ENCODE results near the gene PHF21B. TPM values are rescaled to one million over a fixed set of nuclear protein-coding genes. Genes with fewer than 3 reads are reported as not detected.

The PHF21B gene
- total RNA-seq, 4 donors from 2014 or later = under 0.01 to 11.9 (median 2.9) TPM

DNA sequence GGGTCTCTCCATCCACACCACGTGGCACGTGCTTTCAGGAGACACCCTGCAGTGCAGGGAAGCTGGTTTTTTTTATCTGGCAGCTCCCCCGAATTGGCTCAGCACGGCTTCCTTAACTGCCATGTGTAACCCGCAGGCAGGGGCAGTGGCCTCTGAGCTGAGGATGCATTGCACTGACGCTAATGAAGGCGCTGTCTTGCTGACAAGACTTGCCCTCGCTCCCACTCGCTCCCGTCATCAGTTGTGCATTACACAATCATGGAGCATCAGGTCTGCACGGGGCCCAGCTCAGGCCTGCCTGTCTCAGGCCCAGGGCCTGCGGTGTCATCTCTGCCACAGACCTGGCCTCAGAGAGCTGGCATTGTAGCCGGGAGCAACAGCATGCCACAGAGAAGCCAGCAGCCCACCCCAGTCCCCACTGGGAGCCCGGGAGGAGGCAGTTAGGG lies 161.5 kb downstream of the PHF21B start:
- no peak for TF ChIP-seq POLR2A (IDR thresholded peaks at IDR 0.05)
- TF ChIP-seq, protein P1, sequence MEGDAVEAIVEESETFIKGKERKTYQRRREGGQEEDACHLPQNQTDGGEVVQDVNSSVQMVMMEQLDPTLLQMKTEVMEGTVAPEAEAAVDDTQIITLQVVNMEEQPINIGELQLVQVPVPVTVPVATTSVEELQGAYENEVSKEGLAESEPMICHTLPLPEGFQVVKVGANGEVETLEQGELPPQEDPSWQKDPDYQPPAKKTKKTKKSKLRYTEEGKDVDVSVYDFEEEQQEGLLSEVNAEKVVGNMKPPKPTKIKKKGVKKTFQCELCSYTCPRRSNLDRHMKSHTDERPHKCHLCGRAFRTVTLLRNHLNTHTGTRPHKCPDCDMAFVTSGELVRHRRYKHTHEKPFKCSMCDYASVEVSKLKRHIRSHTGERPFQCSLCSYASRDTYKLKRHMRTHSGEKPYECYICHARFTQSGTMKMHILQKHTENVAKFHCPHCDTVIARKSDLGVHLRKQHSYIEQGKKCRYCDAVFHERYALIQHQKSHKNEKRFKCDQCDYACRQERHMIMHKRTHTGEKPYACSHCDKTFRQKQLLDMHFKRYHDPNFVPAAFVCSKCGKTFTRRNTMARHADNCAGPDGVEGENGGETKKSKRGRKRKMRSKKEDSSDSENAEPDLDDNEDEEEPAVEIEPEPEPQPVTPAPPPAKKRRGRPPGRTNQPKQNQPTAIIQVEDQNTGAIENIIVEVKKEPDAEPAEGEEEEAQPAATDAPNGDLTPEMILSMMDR (IDR thresholded peaks at IDR 0.05) = no peak
- Histone ChIP-seq H3K27ac (no peak overlapping the region), H3K4me3 (no peak overlapping the region), H3K4me1 (no peaks in the 10 kb centered on the region), H3K36me3 (no peaks in the 10 kb centered on the region), H3K9me3 (no peaks in the 10 kb centered on the region), H3K27me3 (no peaks in the 10 kb centered on the region)
- no peak for DNase-seq
- intact Hi-C loops (cut with DNase I; ENCODE audit: low total_unique reads) = no loop called here

DNA sequence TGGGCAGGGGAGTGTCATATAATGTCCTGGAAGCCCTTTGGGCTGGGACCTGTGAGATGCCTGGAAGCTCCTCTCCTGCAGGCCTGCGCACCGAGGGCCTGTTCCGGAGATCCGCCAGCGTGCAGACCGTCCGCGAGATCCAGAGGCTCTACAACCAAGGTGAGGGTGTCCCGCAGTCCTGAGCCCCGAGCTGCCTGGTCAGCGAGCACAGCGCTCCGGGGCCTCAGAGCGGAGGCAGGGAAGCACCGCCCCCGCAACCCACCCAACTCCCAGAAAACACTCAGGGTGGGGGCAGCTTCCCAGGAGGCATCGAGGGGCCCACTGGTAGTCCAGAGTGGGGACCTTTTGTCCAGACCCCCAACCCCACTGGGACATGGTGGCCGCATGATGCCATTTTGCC lies 161.9 kb downstream of the PHF21B start:
- DNase-seq = no peak

DNA sequence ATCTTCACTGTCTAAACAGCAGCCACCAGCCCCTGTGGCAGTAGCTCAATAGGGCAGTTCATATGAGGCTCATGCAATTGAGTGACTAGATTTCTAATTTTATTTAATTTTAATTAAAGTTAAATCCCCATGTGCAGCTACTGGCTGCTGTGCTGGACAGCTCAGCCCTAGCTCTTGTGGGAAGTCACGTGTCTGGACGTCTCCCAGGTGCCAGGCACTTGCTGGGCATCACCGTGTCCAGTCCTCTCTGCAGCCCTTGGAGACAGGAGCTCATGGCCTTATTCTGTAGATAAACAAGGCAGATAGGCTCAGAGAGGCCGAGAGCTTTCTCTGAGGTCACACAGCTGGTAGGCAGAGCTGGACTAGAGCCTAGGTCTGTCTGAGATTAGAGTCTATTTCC lies 162.4 kb downstream of the PHF21B start:
- DNase-seq = no peak
- no peak for TF ChIP-seq POLR2A (IDR thresholded peaks at IDR 0.05)
- TF ChIP-seq, protein P1 (IDR thresholded peaks at IDR 0.05) = no peak
- Histone ChIP-seq H3K9me3 (no peaks in the 10 kb centered on the region), H3K4me3 (no peak overlapping the region), H3K4me1 (no peaks in the 10 kb centered on the region), H3K27me3 (no peaks in the 10 kb centered on the region), H3K27ac (no peak overlapping the region), H3K36me3 (no peaks in the 10 kb centered on the region)
- intact Hi-C loops (cut with DNase I; ENCODE audit: low total_unique reads) = no loop called here

More for the DNA sequence above, 161.9 kb downstream of the PHF21B start:
- H3K36me3 ChIP-seq = no peaks in the 10 kb centered on the region
- intact Hi-C loops (cut with DNase I; ENCODE audit: low total_unique reads) = no loop called here
- no peak overlapping the region for H3K4me3 ChIP-seq
- no peaks in the 10 kb centered on the region for H3K27me3 ChIP-seq
- TF ChIP-seq POLR2A (IDR thresholded peaks at IDR 0.05) = no peak
- TF ChIP-seq, protein P1 (IDR thresholded peaks at IDR 0.05) = no peak
- no peaks in the 10 kb centered on the region for H3K9me3 ChIP-seq
- H3K4me1 ChIP-seq = no peaks in the 10 kb centered on the region
- no peak overlapping the region for H3K27ac ChIP-seq

DNA sequence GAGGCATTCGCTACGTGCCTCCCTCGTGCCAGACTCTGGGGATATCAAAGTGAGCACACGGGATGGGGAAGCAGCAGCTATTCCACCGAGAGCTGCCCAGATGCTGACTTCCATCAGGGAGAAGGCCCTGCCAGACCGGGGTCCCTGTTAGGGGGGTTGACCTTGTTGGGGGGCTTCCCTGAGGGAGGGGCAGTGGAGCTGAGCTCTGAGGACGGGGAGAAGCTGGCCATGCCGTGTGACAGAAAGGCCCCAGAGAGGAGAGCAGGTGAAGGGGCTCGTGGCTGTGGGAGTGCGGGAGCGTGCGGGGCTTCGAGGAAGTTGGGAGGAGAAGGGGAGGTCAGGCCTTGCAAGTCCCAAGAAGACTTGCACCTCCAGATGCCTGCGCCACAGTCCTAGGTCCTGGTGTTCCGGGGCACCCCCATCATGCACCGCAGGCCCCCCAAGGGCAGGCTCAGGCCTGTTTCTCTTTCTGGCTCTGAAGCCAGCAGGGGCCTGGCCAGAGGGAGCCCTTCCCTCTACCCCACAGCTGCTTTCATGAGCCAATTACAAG lies 163.0 kb downstream of the PHF21B start:
- no peaks in the 10 kb centered on the region for H3K36me3 ChIP-seq
- no peaks in the 10 kb centered on the region for H3K27me3 ChIP-seq
- TF ChIP-seq POLR2A (IDR thresholded peaks at IDR 0.05) = no peak
- TF ChIP-seq, protein P1 (IDR thresholded peaks at IDR 0.05) = no peak
- no peak overlapping the region for H3K4me3 ChIP-seq
- no peaks in the 10 kb centered on the region for H3K9me3 ChIP-seq
- H3K27ac ChIP-seq = no peak overlapping the region
- no peak for DNase-seq
- no peaks in the 10 kb centered on the region for H3K4me1 ChIP-seq
- intact Hi-C loops (cut with DNase I; ENCODE audit: low total_unique reads) = no loop called here

DNA sequence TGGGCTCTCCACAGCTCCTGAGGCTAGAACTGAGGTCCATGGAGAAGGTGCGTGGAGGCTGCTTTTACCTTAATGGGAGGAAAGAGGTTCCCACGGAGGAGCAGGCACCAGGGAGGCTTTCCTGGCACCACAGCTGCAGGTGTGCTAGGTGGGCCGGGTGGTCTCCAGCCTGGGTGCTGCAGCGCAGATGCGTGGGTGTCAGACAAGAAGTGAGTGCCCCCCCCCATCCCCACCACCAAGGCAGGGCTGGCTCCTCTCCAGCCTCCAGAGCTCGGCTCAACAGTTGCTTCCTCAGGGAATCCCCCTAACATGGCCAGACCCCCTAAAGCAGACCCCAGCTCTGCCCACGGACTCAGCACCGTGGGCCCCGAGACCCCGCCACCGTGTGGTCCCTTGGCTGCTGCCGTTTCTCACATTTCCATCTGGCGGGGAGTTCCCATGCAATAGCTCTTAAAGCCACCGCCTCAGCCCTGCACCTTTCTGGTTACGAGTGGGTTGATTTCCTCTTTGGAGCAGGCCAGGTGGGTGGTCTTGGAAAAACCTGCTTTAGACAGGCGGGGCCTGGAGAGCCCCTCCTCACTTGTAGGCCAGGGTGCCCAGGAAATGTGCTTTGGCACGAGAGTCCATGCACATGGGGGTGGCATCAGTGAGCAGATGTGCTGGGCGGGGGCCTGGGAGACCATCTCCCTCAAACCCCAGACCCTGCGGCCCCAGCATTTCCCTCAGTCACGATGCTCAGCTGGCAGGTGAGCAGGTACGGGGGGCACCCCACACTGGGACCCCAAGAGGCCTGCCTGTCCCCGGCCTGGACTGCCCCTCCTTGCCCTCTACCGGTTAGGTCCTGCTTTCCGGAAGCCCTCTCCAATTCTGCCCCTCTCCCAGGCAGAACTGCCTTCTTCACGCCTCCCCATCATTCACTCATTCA lies 163.7 kb downstream of the PHF21B start:
- H3K4me1 ChIP-seq = no peaks in the 10 kb centered on the region
- H3K9me3 ChIP-seq = no peaks in the 10 kb centered on the region
- TF ChIP-seq POLR2A (IDR thresholded peaks at IDR 0.05) = no peak
- TF ChIP-seq, protein P1 (IDR thresholded peaks at IDR 0.05) = no peak
- intact Hi-C loops (cut with DNase I; ENCODE audit: low total_unique reads) = no loop called here
- DNase-seq = no peak
- H3K4me3 ChIP-seq = no peak overlapping the region
- no peaks in the 10 kb centered on the region for H3K36me3 ChIP-seq
- H3K27ac ChIP-seq = no peak overlapping the region
- no peaks in the 10 kb centered on the region for H3K27me3 ChIP-seq

Measured in uterus (tissue), 4 donors.